HL-60/S4 treated with phorbol 12-myristate 13-acetate at 8.2 ng/mL for 4 days and 3 days (cell line): Measurements from ENCODE around the gene CAPZB.

Source experiments
- in situ Hi-C: fragments of 300-500 bp; cut with MboI; formaldehyde crosslinking; loops from 2 replicates; pipeline ENCODE4 v1.15.0; 2022; ENCODE audit warnings: low sequenced_read_pairs

CAPZB gene

DNA sequence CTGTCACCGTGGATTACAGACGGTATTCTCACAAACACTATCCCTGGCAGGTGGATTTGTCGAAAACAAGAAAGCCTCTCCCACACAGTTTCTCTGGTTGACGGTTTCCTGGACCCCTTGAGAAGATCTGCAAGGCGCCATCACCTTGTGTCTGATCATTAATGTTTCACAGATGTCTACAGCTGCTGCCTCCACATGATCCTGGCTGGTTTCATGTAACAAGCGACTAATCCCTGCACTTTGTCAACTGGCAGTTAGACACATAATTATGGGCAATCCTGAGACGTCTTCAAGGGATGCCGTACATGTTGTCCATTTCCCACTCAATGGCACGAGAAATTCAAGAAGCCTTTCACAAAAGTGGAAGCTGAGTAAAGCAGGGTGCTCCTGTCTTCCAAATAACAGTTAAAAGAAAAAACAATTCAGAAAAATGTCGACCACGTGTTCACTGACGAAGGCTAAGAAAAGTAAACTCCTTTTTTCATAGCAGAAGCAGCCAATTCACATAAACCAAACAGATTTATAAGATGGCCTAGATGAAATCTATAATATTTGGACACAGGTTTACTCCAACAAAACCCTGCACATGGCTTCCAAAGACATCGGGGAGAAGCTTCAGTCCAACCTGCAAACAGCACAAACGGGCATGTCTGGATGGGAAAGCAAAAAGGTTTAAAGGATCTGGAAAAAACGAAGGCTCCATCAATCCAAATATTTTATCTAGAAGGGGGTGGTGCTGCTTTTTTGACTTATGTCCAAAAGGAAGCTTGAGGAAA lies 52.2 kb downstream of the CAPZB start:
- in situ Hi-C loops = no loop called here

DNA sequence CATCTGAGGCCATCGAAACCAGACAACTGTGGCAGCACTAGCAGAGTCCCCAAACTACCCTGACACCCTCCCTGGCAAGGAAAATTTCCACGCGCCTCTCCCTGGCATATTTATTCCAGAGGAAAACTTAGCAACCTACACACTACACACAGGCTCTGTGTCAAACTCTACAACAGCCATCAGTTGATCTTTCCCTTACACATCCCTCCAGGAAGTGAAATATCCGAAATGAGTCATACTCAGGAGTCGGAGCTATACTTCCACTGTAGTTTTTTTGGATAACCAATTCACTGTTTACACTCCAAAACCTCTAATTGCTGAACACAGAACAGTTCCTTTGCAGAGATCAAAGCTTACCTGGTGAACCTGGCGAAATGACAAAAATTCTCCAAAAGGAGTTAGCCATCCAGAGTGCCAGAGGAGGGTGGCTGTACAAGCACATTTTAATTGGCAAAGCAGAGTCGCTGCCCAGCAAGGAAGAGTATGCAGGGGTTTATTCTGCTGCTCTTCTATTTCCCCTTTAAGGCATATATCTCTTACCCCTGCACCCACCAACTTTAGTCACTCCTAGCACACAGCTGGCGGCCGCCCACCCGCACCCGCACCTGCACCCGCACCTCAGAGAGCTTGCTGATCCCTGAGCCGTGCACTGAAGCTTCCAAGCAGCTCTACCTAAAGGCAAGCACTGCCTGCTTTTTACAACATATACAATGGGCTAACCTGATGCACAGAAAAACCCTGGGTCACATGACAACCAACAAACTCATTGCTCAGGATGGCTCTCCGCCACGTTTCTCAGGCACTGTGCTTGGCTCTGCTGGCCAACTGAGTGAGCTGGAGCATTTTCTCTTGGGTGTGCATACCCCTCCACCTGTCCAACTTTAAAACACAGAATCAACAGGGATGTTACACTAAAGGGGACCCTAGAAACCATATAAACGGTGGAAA lies 54.9 kb downstream of the CAPZB start:
- in situ Hi-C loops = no loop called here

DNA sequence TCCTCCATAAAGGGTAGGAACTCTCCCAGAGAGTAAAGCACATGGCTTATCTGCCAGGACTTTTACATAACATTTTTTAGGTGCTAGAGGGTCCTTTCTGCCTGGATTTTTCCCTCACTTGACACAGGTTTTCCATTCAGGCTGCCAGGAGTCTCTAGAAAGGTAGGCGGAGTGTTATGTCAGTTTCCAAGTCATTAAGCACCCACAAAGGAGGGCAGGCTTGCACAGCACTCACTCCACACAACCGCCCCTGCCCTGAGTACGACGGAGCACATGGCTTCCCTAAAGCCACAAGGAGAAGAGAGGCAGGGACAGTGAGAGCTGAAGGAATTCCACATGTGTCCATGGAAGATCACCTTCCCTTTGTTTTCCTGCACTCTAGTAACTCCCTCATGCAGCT lies 55.7 kb downstream of the CAPZB start:
- in situ Hi-C loops = no loop called here

DNA sequence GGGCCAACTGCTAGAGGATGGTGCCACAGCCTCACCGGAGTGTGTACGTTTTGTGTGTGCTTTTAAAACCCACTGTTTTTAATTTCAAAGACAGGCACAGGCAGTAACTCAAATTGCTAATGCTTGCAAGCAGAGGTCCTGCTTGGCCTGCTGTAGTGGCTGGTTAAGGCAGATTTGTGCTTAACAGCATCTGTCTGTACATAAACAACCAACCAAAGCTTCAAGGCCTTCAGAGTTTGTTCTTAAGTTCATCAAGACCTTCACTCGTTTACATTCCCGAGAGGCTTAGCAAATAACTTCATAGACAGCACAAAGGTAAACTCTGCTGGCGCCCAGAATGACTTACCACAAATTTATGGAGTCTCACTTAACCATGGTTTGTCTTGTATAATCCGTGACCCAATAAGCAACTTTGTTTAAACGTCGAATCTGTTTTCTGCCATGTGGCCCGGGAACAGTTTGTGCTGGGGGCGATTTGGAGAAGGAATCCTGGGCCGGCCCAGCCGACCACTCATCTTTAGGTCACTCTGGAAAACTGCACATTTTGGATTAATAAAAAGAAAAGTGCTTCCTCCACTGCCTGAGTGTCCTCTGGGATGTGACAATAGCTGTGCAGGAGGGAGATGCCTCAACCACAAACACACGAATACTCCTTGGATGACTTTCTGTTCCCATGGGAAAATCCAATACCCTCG lies 58.1 kb downstream of the CAPZB start:
- in situ Hi-C loops = no loop called here

DNA sequence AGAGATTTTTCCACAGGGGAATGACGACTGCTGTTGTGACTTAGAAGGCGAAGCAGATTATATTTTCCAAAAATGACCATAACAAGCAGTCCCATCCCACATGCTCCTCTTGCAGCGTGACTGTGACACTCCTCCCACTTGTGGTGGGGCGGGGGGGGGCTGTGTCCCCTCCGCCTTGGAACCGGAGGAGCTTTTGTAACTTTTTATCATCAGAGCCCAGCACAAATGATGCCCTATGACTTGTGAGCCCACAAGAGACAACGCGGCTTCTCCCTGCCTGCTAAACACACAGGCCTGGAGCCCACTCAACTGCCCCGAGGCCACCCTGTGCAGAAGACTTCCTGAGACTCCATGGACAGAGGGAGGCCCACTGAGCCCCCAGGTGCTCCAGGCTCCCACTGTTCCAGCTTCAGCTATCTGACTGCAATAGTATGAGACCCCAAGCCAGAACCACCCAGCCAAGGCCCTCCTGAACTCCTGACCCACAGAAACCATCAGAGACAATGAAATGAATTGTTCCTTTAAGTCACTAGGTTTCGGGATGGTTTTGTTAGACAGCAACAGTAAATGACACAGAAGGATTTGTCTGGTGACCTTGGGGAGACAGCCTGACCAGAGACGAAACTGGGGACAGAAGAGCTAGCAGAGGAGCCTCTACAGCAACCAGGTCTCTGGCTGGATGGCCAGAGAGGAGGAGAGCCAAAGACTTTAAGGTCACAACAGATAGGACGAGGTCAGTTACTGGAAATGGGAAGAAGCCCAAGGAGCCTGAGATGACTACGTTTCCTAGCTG lies 58.8 kb downstream of the CAPZB start:
- in situ Hi-C loops = no loop called here

DNA sequence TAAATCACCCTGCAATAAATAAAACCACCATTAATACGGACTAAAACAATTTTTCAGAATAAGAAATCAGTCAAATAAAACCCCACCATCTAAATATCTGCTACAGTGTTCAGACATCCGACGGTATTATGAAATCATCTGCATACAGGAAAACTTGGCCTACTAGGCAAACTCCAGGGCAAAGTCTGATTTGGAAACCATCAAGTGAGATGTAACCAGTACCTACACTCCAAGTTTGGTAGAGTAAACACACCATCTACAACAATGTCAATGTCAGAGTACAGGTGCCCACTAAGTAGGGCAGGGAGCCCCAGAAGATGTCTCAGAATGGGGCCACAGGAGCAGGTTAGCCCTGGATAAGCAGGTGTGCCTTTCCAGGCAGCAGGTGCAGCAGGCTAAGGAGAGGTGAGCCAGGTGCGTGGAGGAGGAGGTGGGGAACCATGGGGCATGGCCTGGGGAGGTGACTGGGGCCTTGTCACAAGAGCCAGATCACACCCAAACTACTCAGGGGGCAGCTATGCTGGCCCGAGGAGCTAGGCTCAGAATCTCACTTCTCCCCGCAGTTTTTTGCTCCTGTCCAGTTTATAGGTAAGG lies 59.6 kb downstream of the CAPZB start:
- in situ Hi-C loops = no loop called here

DNA sequence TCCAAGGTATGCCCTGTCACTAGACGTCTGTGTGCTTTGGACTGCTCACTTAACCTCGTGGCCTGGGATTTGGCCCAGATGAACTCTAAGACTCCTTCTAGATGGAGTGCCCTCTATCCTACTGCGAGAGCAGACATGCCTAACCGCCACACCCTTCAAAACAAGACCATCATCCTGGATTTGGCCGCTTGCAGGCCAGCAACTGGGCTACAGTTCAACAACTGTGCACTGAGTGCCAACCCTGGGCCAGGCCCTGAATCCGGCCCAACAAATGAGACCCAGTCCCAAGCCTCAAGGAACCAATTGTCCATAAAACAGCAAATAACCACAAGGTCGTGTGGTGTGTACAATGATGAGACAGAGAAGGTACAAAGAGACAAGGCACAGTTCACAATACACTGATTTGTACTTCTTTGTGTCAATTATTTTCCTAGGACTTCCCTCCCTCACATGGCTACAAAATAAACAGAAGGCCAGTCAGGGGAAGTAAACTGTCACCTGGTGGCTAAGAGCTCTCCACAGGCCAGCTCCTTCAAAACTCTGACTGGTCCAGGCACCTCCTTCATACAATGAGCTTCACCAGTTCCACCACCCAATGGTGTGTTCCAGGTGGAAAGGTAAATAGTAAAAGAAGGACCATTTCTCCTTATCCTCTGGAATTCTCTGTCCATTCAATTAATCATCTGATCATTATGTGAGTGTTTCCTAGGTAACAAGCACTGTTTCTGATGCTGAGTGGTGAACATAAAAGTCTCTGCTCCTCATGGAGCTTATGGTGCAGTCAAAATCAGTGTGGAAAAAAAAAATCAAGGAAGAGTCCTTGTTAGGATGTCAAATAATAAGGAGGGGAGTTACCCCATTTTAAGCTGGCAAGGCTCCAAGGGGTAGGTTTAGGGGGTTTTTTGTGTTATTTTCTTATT lies 60.4 kb downstream of the CAPZB start:
- in situ Hi-C loops = no loop called here

DNA sequence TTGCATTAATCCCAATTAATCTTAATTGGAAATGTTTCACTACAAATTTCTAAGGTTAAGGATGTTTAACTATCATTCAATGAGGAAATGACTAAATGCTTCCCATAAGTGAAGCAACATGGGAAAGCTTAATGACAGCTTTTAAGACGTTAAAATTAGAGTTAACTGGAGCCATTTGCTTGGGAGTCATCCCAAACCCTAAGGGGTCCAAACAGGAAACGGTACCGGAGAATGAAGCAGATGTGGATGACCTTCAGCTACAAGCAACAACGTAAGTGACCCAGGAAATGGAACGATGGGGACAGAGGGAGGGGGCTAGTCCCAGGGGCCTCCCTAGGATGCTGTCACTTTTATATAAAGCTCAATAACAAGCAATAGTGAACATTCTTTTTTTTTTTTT lies 62.2 kb downstream of the CAPZB start:
- in situ Hi-C loops = no loop called here

DNA sequence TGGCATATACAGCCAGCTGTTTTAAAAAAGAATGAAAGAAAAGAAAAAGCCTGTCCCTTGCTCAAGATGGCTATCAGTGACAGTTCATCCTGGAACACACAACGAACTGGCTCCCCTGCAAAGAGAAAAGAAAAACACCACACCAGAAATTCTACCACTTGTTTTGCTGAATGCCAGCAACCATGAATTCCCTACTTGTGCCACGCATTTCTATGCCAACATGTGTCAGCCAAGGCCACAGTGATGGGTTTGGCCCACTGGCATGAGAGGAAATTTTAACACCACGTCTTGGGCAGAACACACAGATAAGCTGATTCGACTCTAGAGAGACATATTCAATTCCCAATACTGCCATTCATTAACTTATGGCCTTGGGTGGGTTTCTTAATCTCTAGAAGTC lies 64.0 kb downstream of the CAPZB start:
- in situ Hi-C loops = no loop called here

DNA sequence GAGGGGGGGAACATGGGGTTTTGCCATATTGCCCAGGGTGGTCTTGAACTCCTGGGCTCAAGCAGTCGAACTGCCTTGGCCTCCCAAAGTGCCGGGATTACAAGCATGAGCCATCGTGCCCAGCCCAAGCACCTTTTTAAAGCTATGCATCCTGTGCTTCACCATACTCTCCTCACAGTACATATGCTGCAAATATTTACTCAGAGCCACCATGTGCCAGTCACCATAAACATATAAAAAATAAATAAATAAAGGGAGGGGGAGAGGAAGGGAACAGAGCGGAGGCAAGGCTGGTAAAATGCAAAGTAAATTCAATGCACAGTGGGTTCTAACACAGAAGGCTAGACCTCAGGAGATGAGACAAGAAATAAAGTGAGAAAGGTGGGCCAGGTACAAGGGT lies 64.7 kb downstream of the CAPZB start:
- in situ Hi-C loops = no loop called here

DNA sequence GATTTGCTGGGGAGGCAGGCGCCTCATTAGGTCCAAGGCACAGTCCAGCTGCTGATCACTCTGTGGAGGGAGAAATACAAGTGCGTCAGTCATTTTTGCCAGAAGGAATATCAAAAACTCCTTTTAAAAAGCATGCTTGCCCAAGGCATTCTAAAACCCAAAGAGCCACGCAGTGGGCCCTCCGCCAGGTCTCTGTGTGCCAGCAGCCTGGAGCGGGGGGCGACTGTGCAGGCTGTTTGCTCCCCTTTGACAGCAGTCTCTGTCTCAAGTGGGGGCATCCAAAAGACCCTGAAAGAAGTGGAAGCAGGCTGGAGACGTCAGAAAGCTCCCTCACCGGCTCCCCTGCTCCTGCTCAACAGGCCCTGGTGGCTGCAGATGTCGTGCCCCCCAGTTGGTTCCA lies 65.6 kb downstream of the CAPZB start:
- in situ Hi-C loops = no loop called here

DNA sequence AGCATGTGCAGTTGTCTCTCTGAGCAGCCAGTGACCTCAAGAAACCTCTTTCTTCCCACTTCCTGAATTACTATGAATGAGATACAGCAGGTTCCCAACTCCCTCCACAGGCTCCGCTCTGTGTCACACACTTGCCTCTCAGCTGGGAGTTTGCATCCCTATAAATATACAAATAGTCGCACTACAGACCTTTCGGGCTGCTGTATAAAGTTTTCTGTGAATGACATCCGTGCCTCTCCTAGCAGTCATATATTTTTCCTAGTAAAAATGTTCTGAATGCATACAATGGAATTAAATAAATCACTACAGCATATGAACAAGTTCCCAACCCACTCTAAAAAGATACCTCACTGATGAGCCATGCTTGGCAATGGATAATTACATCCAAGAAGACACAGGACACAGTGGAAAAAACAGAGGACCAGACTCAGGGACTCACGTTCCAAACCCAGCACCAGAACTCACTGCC lies 66.8 kb downstream of the CAPZB start:
- in situ Hi-C loops = no loop called here

DNA sequence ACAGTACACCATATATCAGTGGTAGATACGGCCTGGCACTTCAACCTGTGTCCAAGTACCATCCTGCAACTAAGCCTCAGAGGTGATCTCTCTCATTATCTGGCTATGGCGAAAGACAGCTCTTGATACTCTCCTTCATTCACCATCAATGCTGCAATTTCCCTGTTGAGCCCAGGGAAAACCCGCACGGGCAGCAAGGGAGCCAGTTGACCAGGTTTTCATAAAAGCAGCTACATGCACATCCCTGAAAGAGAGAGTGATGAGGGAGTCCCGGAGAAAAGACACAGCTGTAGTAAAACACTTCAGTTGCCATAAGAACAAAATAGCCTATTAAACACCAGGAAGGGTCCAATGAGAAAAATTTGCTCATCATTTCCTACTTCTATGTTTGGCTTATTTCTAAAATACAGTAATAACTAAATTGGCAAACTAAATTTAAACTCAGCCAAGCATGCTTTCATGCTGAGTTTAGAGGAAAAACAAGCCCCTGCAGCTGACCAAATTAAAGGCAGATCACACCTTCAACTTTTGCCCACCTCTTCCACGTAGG lies 68.3 kb downstream of the CAPZB start:
- in situ Hi-C loops = no loop called here

DNA sequence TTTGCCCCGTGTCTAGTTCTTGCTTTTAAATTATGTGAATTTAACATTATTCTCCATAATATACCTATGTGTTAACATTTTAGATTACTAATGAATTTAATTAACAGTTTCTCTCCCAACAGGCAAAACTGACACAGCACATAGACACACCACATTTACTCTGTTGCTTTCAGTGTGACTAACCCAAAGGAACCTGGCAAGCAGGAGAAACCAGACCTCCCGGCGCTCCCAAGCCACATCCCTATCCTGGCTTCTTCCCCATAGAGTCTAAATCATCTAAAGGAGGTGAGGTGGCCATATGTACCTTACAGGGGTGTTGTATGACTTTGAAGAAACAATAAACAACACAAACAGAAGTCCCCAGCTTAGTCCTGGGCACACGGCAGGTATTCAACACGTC lies 69.2 kb downstream of the CAPZB start:
- in situ Hi-C loops = no loop called here

DNA sequence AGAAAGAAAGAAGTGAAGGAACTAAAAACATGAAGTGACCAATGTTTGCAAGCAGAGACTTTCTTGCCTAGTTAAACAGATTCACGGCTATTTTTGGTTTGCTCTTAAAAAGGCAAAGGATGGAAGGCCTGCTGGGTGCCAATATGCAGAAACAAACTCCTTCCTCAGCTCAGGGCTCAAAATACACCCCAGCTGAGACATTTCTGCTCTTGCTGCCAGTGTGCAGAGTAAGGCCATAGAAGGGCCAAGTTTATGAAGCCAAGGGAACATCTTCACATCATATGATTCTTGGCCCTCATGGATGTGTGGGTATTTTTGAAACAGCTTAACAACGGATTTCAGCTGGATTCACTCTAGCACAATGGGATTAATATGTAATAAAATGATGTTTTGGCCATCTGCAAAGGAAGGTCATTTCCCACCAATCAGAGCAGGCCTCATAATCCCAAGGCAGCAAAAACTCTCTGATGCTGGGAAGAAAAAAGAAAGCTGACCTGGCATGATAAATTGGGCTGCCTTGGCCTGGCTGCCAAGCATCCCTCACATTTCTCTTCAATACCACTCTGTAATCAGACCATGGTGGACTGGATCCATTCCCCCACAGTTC lies 70.7 kb downstream of the CAPZB start:
- in situ Hi-C loops = no loop called here

DNA sequence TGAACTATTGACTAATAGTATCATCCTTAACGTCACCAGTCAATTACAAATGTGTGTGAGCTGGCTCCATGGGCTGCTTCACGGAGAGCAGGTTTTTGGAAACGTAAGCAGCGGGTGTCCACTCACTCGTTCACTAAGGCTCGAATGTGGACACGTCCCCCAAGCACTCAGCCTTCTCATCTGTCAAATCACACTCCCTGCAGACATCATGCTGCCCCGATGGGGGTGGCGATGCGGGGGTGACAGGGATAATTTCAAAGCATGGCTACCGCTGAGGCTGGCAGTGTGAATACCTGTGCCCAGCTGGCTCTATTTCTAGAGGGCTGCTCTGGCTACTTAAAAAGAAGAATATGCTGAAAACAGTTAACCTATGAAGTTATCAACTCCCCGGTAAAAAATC lies 71.3 kb downstream of the CAPZB start:
- in situ Hi-C loops = no loop called here

DNA sequence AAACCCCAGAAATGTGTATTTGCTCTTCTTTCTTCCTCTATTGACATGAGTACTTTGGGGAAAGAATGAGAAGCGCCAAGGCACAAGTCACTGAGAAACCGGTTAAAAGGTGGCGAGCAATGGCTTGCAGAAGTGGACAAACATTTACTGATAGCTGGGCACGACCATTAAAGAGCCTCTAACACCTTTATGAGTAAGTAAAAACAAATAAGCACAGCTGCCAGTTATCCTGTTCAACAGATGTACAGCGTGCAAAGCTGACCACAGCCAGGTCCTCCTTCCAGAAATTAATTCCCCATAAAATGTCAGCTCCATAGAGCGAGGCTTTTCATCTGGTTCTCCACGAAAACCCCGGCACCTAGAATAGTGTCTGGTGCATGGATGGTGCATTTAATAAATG lies 72.7 kb downstream of the CAPZB start:
- in situ Hi-C loops = no loop called here

DNA sequence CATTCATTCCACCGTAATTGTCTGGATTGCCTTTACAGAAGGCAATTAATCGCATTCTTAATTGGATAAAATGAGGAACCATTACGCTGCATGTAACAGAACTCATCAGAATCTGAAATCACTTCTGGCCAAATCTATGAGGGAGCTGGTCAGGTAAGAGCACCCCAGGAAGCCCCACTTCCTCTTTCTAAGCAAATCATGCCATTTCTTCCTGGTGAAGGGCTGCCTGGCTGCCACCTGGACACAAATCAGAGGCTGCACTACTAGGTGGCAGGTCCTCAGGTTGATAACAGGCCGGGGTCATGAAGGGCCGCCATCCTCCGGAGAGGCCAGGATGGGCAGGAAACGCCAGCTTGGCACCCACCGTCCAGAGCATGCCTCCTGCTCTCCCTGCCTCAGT lies 73.7 kb downstream of the CAPZB start:
- in situ Hi-C loops = no loop called here
